PC-9 (cell line): ENCODE results near the gene SEMA7A.

ENCODE experiments used
- CTCF ChIP-seq: fragments of 200-600 bp; sonication (generic); conservative IDR thresholded peaks from 2 replicates; pipeline ENCODE4 v1.6.1; 2017; ENCODE audit warnings: mixed run types, antibody characterized with exemption, mild to moderate bottlenecking, moderate library complexity
- EZH2 ChIP-seq: fragments of 200-600 bp; sonication (generic); IDR thresholded peaks from 2 replicates; pipeline ENCODE4 v1.8.0; 2017; ENCODE audit warnings: antibody characterized with exemption, low read depth

GRCh38 chr15:74386496-74387140 lies 47.1 kb downstream of the SEMA7A start:
- TF ChIP-seq CTCF (no peak), EZH2 (no peak)
